K562 (cell line): ENCODE measurements around the gene BAHD1. TPM values are rescaled to one million over a fixed set of nuclear protein-coding genes. Genes with fewer than 3 reads are reported as not detected.

Source experiments
- ATAC-seq: fragments of 200-7000 bp; cut with Tn5 transposase; 3 replicates; pipeline ENCODE4 v1.9.1; 2020; ENCODE audit warnings: moderate library complexity
- BruUV-seq: library from RNA; stranded (reverse); fragments of 400-500 nt; replicated peaks from 2 replicates; lab custom pipeline; 2021; lab: Mats Ljungman, UMichigan
- CTCF ChIA-PET: fragments of 300-600 bp; formaldehyde crosslinking; extraction: SDS; loops from one replicate; lab custom pipeline; 2021; ENCODE audit warnings: low intra/inter-chr PET ratio; lab: Yijun Ruan, JAX
- POLR2A ChIA-PET: fragments of 300-600, 350-650 bp; sonication (Branson Sonifier 250); formaldehyde crosslinking; extraction: SDS; loops from one replicate; lab custom pipeline; 2021; ENCODE audit warnings: antibody characterized with exemption, inconsistent platforms; lab: Yijun Ruan, JAX
- DNase-seq, 4 experiments: peaks; one replicate each; pipeline versions ENCODE4 v3.0.0 to v3.0.0-alpha.2; 2011 to 2018; ENCODE audit warnings: low spot score in 3 of 4, mixed read lengths in 3 of 4; ENCODE audit errors: extremely low read depth in 1 of 4
- FAIRE-seq: peaks from 2 replicates; lab custom pipeline; 2011; peaks lifted over from hg19 to GRCh38; lab: Jason Lieb, UNC
- H2AFZ ChIP-seq: 2 replicates; pipeline ENCODE4 v1.6.0; 2011; ENCODE audit warnings: low read depth, low read length, control low read depth, inconsistent platforms
- H3K27ac ChIP-seq: fragments of 200-600 bp; 3 replicates; pipeline ENCODE4 v1.8.0; 2011; ENCODE audit warnings: low read depth, mild to moderate bottlenecking, control low read depth, inconsistent platforms, low read length, moderate library complexity, mixed read lengths; ENCODE audit errors: extremely low read depth
- H3K27me3 ChIP-seq, 2 experiments: fragments of 300-600 bp in 1 of 2; 2 replicates in 1 of 2; 3 replicates in 1 of 2; pipeline versions ENCODE4 v1.6.0 to v1.8.0; 2011; ENCODE audit warnings: inconsistent platforms in 2 of 2, low read length in 2 of 2, mild to moderate bottlenecking in 1 of 2, mixed read lengths in 1 of 2, moderate library complexity in 1 of 2; ENCODE audit not compliant: control insufficient read depth in 2 of 2, insufficient read depth in 2 of 2
- H3K36me3 ChIP-seq: fragments of 300-600 bp; 3 replicates; pipeline ENCODE4 v1.8.0; 2011; ENCODE audit warnings: mild to moderate bottlenecking, low read length, inconsistent platforms; ENCODE audit not compliant: control insufficient read depth, insufficient read depth
- H3K4me1 ChIP-seq, 2 experiments: fragments of 200-600 bp in 1 of 2; replicated peaks in 1 of 2; 2 replicates in 1 of 2; 3 replicates in 1 of 2; pipeline versions ENCODE4 v1.5.1 to v1.8.0; 2011; ENCODE audit warnings: inconsistent platforms in 2 of 2, low read length in 2 of 2, mild to moderate bottlenecking in 1 of 2, mixed read lengths in 1 of 2, moderate library complexity in 1 of 2; ENCODE audit not compliant: control insufficient read depth in 2 of 2, insufficient read depth in 2 of 2
- H3K4me2 ChIP-seq: 2 replicates; pipeline ENCODE4 v1.6.1; 2011; ENCODE audit warnings: low read length, control low read depth, inconsistent platforms, mixed read lengths; ENCODE audit not compliant: insufficient read depth
- H3K4me3 ChIP-seq: fragments of 200-600 bp; sonication (generic), shearing (Covaris generic); 2 replicates; pipeline ENCODE4 v1.5.1; 2016; ENCODE audit warnings: control low read depth, inconsistent platforms
- H3K79me2 ChIP-seq: fragments of 200-600 bp; 3 replicates; pipeline ENCODE4 v1.8.0; 2011; ENCODE audit warnings: low read length, inconsistent platforms; ENCODE audit not compliant: control insufficient read depth, insufficient read depth
- H3K9ac ChIP-seq, 2 experiments: 2 replicates each; pipeline versions ENCODE4 v1.6.0 to v1.6.1; 2011; ENCODE audit warnings: low read depth in 2 of 2, low read length in 2 of 2, control low read depth in 1 of 2, inconsistent platforms in 1 of 2, mild to moderate bottlenecking in 1 of 2, mixed read lengths in 1 of 2; ENCODE audit not compliant: insufficient read depth in 1 of 2
- H3K9me1 ChIP-seq: one replicate; pipeline ENCODE4 v1.6.0; 2011; ENCODE audit warnings: inconsistent platforms, mild to moderate bottlenecking, low read length, moderate library complexity; ENCODE audit not compliant: control insufficient read depth, insufficient read depth
- H3K9me3 ChIP-seq: replicated peaks from 2 replicates; pipeline ENCODE4 v1.5.1; 2011; ENCODE audit warnings: low read depth, low read length, inconsistent platforms; ENCODE audit not compliant: control insufficient read depth, insufficient read depth
- H4K20me1 ChIP-seq: replicated peaks from 2 replicates; pipeline ENCODE4 v1.6.1; 2011; ENCODE audit warnings: low read length, inconsistent platforms, mixed read lengths; ENCODE audit not compliant: control insufficient read depth, insufficient read depth
- TFE3 ChIP-seq: fragments of 450-650 bp; formaldehyde crosslinking; IDR thresholded peaks from 2 replicates; pipeline ENCODE4 v1.4.0; 2020; ENCODE audit warnings: mild to moderate bottlenecking, mixed read lengths
- ZBTB11 ChIP-seq, 3 experiments: fragments of 200-800 bp in 1 of 3; fragments of 250-450 bp in 1 of 3; fragments of 450-650 bp in 1 of 3; sonication (Bioruptor Pico) in 1 of 3; sonication (Bioruptor generic) in 1 of 3; formaldehyde crosslinking in 1 of 3; IDR thresholded peaks; 2 replicates each; pipeline versions ENCODE4 v1.6.1 to v1.8.0; 2016 to 2022; ENCODE audit warnings: mild to moderate bottlenecking in 2 of 3, missing genetic modification characterization in 2 of 3, missing compliant biosample characterization in 1 of 3, moderate library complexity in 1 of 3
- WGBS: fragments of 100-300 bp; shearing (Covaris generic); methylation state at CpG from one replicate; pipeline ENCODE4 v1.1.6; 2016; ENCODE audit warnings: low coverage, mixed read lengths; ENCODE audit not compliant: insufficient coverage; ENCODE audit errors: missing lambda C conversion rate; 5-methylcytosine and 5-hydroxymethylcytosine counted together
- in situ Hi-C: fragments of 300-500 bp; cut with MboI; formaldehyde crosslinking; loops from 4 replicates; pipeline ENCODE4 v1.15.0; 2018; ENCODE audit warnings: inconsistent platforms, mixed read lengths
- intact Hi-C: fragments of 100-400 bp; cut with micrococcal nuclease; formaldehyde crosslinking; loops from 2 replicates; pipeline ENCODE4 v1.14.2; 2022
- polyA plus RNA-seq, 8 experiments: library from polyadenylated mRNA; depleted of rRNA in 4 of 8; stranded (reverse) in 5 of 8; unstranded in 3 of 8; fragments of >200 nt; fragmentation: Nextera tagmentation in 2 of 8; fragmentation: Illumina TruSeq in 1 of 8; extraction: Ambion mirVana in 2 of 8; extraction: Trizol in 1 of 8; gene quantifications; 2 replicates each; pipeline versions ENCODE4 v1.2.1 to v1.2.3, GENCODE V29; 2011 to 2014; ENCODE audit warnings: inconsistent platforms in 1 of 8, missing spikeins in 1 of 8
- total RNA-seq, 7 experiments: library from RNA; depleted of rRNA in 6 of 7; stranded (reverse); fragments of >200 nt in 6 of 7; fragmentation: Illumina TruSeq in 2 of 7; extraction: Trizol in 2 of 7; gene quantifications; 2 replicates each; pipeline versions ENCODE4 v1.2.1 to v1.2.3, GENCODE V29; 2011 to 2021; ENCODE audit warnings: low replicate concordance in 1 of 7

Gene BAHD1
- total and polyA plus RNA-seq, 9 of the 15 experiments (the other 6 are each of a cell fraction or from before 2014, with no cell fraction given), result 0.55 to 38.5 (median 11.5) TPM

GRCh38 chr15:40444736-40445135 is 4.0 kb downstream of the BAHD1 start:
- peaks cover 4% of the 10 kb centered on the region for H3K9me1 ChIP-seq
- in situ Hi-C loops, result no loop called here
- H2AFZ ChIP-seq, result no peak overlapping the region
- intact Hi-C loops, result loop anchor here (5.0 kb wide), 1 partner anchor 63 kb away; no protein-coding TSS in a partner anchor
- no peak overlapping the region; a peak in 1 of 4 replicates for H3K9ac ChIP-seq
- WGBS, result 90% methylated on average over 4 of the region's 5 CpGs
- H3K79me2 ChIP-seq, result peaks cover 88% of the 10 kb centered on the region
- CTCF ChIA-PET, result interaction anchor here (0.6 kb wide), 2 partner anchors 44 to 167 kb away, joined by 3 read pairs; no protein-coding TSS in a partner anchor
- FAIRE-seq (no peak), ATAC-seq (no peak), DNase-seq (no peak)
- no TSS peak for BruUV-seq
- peaks cover 33% of the 10 kb centered on the region for H4K20me1 ChIP-seq
- H3K36me3 ChIP-seq, result peaks cover 30% of the 10 kb centered on the region; the same call in 2 of the 3 replicates
- peaks cover 19 to 32% of the 10 kb centered on the region in 2 experiments for H3K4me1 ChIP-seq
- no peak overlapping the region for H3K4me3 ChIP-seq
- no peaks in the 10 kb centered on the region for H3K27me3 ChIP-seq
- no peak overlapping the region for H3K27ac ChIP-seq
- TF ChIP-seq TFE3 (CRISPR knock-in tag) (no peak), ZBTB11 (CRISPR knock-in tag; IDR thresholded peaks at IDR 0.05) (no peak)
- H3K9me3 ChIP-seq, result no peaks in the 10 kb centered on the region
- H3K4me2 ChIP-seq, result no peak overlapping the region
- POLR2A ChIA-PET, result interaction anchor here (1.3 to 8.4 kb wide), 2 partner anchors 9 to 19 kb away, joined by 3 to 89 read pairs; no protein-coding TSS in a partner anchor
